Measurements from ENCODE around the gene DYNLT4.

The DYNLT4 gene

GRCh38 chr1:44757420-44757819 lies 49.7 kb downstream of the DYNLT4 start:
- DNase-seq (ENCODE audit: low read depth), result no peak

All from HS-5 (cell line).